D341Med (cell line): ENCODE results near the gene CNGA3.

Experiments used
- DNase-seq: peaks from one replicate; pipeline ENCODE4 v3.0.0; 2012; ENCODE audit warnings: low spot score

The CNGA3 gene

GRCh38 chr2:98377544-98377943 lies 31.3 kb downstream of the CNGA3 start:
- DNase-seq, result no peak

- DNase-seq, result no peak
These were observed 31.9 kb downstream of the CNGA3 start for GRCh38 chr2:98378196-98378595.

- DNase-seq, result no peak
These were observed 32.6 kb downstream of the CNGA3 start for GRCh38 chr2:98378901-98379300.

GRCh38 chr2:98379311-98380202 lies 33.3 kb downstream of the CNGA3 start:
- no peak for DNase-seq

- DNase-seq, result no peak
These were observed 33.9 kb downstream of the CNGA3 start for GRCh38 chr2:98380203-98380535.

DNA sequence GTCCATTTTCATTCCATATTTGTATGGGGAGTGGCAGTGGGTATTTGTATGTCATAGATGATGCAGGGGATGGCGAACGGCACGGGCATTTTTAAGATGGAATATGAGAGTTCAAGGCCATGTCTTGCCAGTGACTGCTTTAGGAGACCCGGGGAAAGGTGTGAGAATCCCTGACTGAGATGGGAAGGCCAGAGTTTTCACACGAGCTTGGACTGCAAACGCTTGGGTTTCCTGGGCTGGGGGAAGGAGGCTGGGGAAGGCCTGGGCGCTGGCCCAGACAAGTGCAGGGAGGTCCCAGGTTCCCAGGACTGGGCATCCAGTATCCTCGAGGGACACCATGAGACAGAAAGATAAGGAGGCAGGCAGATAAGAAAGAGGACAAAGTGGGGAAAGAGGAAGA lies 35.2 kb downstream of the CNGA3 start:
- DNase-seq, result no peak

DNA sequence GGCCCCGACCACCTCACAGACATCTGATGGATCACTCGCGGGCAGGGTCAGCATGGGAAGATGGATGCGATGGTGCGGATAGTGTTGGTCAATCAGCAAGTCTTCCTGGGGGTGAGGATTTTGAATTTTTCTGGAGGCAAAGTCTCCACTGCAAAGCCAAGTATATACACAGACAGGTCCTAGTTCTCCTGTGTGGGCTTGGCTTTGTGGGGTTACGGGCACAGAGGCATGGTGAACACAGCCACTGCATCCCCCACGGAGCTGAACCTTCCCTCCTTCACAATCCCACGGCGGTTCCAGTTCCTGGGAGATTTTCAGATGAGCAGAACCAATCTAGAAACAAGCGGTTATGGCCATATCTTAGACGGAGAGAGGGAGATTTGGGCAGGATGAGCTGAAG lies 35.8 kb downstream of the CNGA3 start:
- no peak for DNase-seq

- no peak for DNase-seq
These were observed 36.5 kb downstream of the CNGA3 start for GRCh38 chr2:98382739-98383138.

DNA sequence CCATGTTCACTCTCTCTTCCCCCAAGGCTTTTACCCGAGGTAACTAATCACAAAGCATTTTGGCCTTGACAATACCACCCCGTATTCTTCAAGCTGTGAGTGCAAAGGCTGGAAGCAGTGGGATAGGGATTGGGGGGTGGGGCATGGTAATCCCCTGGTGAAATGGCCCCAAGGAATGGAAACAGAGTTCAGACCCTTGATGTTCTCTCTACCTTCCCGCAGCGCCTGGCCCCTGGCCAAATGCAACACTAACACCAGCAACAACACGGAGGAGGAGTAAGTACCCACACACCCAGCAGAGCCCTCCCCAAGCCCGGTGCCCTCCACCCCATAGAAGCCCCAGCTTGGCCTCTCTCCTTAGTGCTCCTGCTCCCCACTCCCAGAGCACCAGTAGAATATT lies 36.9 kb downstream of the CNGA3 start:
- DNase-seq, result no peak

GRCh38 chr2:98385050-98385699 lies 38.9 kb downstream of the CNGA3 start:
- peak; percentile 82 for DNase-seq

DNA sequence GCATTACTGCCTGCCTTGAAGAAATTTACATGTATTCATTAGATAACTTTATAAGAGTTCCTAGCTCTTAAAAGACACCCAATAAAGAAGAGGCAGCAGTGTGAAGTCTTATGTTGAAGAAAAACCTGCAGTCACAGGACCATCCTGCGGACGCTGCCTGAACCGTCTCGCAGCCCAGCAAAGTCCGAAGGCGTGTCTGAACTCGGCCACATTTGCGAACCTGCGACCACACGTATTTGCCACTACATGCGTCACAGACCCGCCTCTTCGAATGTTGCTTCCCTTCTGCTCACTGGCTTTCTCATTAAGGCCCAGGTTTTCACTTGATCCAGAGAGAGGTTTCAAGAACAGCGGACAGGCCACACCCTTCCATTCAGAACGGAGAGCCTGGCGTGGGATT lies 41.2 kb downstream of the CNGA3 start:
- DNase-seq, result no peak

- DNase-seq, result no peak
These were observed 41.8 kb downstream of the CNGA3 start for GRCh38 chr2:98388081-98388480.

GRCh38 chr2:98388601-98389250 lies 42.5 kb downstream of the CNGA3 start:
- no peak for DNase-seq

DNA sequence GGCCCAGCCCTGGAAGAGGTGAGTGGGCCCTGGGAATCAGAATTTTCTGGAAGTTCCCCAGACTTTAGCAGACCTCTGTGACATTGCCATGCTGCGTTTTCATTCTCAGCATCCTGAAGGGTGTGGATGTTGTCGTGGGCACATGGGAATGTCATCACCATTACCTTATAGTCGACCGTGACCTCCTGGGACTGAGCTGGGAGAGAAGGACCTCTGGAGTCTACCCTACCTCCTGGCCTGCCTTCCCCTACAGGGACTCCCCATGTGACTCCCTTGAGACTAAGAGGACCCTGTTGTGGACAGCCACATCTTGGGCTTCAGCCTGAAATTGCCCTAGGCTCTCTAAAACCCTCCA lies 43.0 kb downstream of the CNGA3 start:
- no peak for DNase-seq

DNA sequence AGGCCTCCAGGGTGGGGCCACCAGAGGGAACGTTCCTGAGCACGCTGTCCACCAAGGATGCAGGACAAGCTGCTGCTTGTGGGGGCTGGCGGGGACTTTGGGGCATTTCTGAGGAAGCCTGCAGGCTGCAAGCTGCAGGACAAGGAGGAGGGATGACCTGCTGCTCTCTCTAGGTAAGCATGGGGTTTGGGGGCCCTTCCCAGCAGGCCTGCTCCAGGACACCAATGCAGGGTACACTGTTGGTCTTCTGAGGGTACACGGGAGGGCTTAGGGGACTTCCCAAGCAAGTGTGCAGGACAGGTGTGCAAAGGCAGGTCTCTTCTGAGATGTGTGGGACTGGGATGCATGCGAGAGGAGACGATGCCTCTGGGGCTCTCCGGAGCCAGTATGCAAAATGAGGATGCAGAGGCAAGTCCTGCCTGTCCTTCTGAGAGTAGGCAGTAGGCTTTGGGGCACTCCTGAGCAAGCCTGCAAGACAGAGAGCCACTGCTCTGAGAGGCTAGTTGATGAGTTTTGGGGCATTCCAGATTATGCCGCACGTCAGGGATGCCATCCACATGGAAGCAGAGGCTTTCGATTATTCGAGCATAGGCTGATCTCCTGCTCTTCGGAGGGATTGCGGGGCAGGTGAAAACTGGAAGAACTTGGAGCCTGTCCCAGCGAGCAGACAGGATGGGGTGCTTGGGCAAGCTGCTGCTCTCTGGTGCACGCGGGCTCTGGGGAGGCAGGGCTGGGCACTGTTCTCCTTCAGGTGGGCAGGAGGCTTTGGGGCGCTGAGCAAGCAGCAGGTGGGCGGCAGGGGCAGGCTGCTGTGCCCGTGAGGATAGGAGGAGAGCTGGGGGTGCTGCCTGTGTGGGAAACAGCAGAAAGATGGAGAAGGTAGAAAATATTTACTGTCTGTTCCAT lies 44.6 kb downstream of the CNGA3 start:
- no peak for DNase-seq

DNA sequence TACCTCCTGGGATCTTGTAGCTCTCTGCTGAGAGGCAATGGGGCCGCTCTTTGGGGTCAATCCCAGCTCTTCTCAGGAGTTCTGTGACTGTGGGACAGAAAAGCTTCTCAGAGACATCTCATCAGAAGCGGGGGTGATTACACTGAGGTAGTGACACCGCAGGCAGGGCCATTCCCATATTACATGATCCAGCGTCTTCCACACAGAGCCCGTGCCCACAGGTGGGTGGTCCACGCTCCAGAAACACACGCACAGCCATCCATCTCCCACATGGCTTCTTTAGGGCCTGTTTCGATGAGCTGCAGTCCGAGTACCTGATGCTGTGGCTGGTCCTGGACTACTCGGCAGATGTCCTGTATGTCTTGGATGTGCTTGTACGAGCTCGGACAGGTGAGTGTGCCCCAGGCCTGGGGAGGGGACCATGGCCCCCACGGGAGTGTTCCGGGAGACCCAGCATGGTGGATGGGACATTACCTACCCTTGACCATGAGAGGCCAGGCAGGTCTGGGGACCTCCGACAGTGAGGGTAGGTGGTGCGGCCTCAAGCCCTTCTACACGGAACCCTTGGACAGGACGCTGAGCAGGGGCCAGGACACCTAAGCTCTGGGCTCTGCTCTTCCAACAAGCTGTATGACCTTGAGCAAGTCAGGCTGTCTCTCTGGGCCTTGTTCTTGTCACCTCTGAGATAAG lies 45.5 kb downstream of the CNGA3 start:
- DNase-seq, result no peak

- no peak for DNase-seq
These were observed 47.1 kb downstream of the CNGA3 start for GRCh38 chr2:98393354-98393753.

DNA sequence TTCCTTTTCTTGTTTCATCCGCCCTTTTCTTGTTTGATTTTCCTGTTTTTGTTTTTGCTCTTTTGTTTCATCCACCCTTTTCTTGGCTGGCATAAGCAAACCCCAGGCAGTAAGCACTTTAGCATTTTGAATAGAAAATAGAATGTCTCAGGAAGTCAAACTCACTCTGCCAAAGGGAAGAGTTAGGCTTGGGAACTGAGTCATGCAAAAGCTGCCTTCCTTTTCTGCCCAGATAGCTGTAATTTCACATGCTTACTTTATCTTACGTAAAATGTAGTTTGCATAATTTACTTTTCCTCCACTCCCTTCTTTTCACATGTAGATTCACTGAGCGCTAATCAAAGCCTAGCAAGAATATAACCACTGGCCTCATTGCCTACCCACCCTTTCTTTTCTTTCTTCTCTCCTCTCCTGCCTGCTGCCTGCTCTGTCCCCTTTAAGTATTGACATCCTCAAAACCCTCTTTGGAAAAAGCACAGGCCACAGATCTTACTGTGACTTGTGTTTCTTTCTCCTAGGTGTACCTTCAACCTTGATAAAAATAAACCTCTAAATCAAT lies 48.4 kb downstream of the CNGA3 start:
- no peak for DNase-seq

GRCh38 chr2:98395977-98396376 lies 49.7 kb downstream of the CNGA3 start:
- DNase-seq, result no peak

GRCh38 chr2:98396745-98397355 lies 50.6 kb downstream of the CNGA3 start:
- DNase-seq, result no peak

DNA sequence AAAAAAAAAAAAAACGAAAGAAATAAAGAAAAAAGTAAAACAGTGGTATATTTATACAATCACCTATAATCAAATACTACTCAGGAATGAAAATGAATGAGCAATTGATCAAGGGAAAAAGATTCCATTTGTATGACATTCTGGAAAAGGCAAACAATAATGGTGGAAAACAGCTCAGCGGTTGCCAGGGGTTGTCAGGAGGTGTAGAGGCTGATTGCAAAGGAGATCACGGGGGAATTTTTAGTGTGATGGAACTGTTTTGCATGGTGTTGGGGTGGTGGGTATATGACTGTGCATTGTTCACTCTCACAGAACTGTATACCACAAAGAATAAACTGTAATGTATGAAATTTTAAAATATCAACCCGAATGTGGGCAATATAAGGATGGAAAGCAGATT lies 52.9 kb downstream of the CNGA3 start:
- DNase-seq, result no peak
